Hepatocyte (in vitro differentiated cells): ENCODE data around the gene PMEPA1. TPM values are rescaled to one million over a fixed set of nuclear protein-coding genes. Genes with fewer than 3 reads are reported as not detected.

Source experiments
- DNase-seq: peaks from one replicate; pipeline ENCODE4 v3.0.0-alpha.2; 2016; ENCODE audit warnings: low spot score
- H2AFZ ChIP-seq: fragments of 200-600 bp; sonication (generic); 2 replicates; pipeline ENCODE4 v1.6.0; 2016; ENCODE audit warnings: antibody characterized with exemption, mild to moderate bottlenecking
- H3K27ac ChIP-seq: fragments of 200-600 bp; sonication (generic); 2 replicates; pipeline ENCODE4 v1.5.1; 2016; ENCODE audit warnings: mild to moderate bottlenecking
- H3K27me3 ChIP-seq: fragments of 200-600 bp; sonication (generic); 2 replicates; pipeline ENCODE4 v1.6.1; 2016
- H3K36me3 ChIP-seq: fragments of 200-600 bp; sonication (generic); replicated peaks from 2 replicates; pipeline ENCODE4 v1.5.1; 2016; ENCODE audit warnings: low read depth; ENCODE audit not compliant: insufficient read depth
- H3K4me1 ChIP-seq: fragments of 200-600 bp; sonication (generic); 2 replicates; pipeline ENCODE4 v1.5.1; 2016; ENCODE audit warnings: mild to moderate bottlenecking, moderate library complexity; ENCODE audit not compliant: insufficient read depth
- H3K4me2 ChIP-seq: fragments of 200-600 bp; sonication (generic); 2 replicates; pipeline ENCODE4 v1.6.0; 2016
- H3K4me3 ChIP-seq: fragments of 200-600 bp; sonication (generic); 2 replicates; pipeline ENCODE4 v1.5.1; 2016; ENCODE audit warnings: mild to moderate bottlenecking
- H3K79me2 ChIP-seq: fragments of 200-600 bp; sonication (generic); 2 replicates; pipeline ENCODE4 v1.6.0; 2017; ENCODE audit warnings: mild to moderate bottlenecking
- H3K9me2 ChIP-seq: fragments of 200-600 bp; sonication (generic); replicated peaks from 2 replicates; pipeline ENCODE4 v1.6.0; 2017; ENCODE audit warnings: mild to moderate bottlenecking; ENCODE audit not compliant: insufficient read depth
- H3K9me3 ChIP-seq: fragments of 200-600 bp; sonication (generic); 2 replicates; pipeline ENCODE4 v1.5.1; 2016; ENCODE audit warnings: low read depth, mild to moderate bottlenecking
- H4K20me1 ChIP-seq: fragments of 200-600 bp; sonication (generic); 2 replicates; pipeline ENCODE4 v1.6.0; 2016; ENCODE audit warnings: mild to moderate bottlenecking; ENCODE audit not compliant: insufficient read depth, poor library complexity, severe bottlenecking
- EZH2 ChIP-seq: fragments of 200-600 bp; sonication (generic); IDR thresholded peaks from 2 replicates; pipeline ENCODE4 v1.6.1; 2016; ENCODE audit warnings: antibody characterized with exemption, mild to moderate bottlenecking, borderline replicate concordance
- EZH2phosphoT487 ChIP-seq: fragments of 200-600 bp; sonication (generic); IDR thresholded peaks from one replicate; pipeline ENCODE4 v1.6.1; 2018; ENCODE audit warnings: antibody characterized with exemption, mild to moderate bottlenecking, low read depth, moderate library complexity; ENCODE audit not compliant: unreplicated experiment, severe bottlenecking
- WGBS: methylation state at CpG from one replicate; pipeline ENCODE4 v1.1.6; 2016; ENCODE audit warnings: low lambda C conversion rate; ENCODE audit errors: missing lambda C conversion rate; 5-methylcytosine and 5-hydroxymethylcytosine counted together
- polyA plus RNA-seq: library from polyadenylated mRNA; unstranded; fragments of >200 nt; fragmentation: Nextera tagmentation; extraction: Ambion mirVana; gene quantifications from 2 replicates; pipeline ENCODE4 v1.2.1, GENCODE V29; 2016
- total RNA-seq: library from RNA; depleted of rRNA; stranded (reverse); fragments of >200 nt; gene quantifications from 2 replicates; pipeline ENCODE4 v1.2.3, GENCODE V29; 2014
- TF ChIP-seq, protein P1 (sequence below): fragments of 200-600 bp; sonication (generic); IDR thresholded peaks from 2 replicates; pipeline ENCODE4 v1.5.1; 2016; ENCODE audit warnings: antibody characterized with exemption, mild to moderate bottlenecking; ENCODE audit not compliant: poor library complexity

PMEPA1 gene
- total and polyA plus RNA-seq, 2 experiments from 2014 or later, result 6.8 to 40.3 TPM

DNA sequence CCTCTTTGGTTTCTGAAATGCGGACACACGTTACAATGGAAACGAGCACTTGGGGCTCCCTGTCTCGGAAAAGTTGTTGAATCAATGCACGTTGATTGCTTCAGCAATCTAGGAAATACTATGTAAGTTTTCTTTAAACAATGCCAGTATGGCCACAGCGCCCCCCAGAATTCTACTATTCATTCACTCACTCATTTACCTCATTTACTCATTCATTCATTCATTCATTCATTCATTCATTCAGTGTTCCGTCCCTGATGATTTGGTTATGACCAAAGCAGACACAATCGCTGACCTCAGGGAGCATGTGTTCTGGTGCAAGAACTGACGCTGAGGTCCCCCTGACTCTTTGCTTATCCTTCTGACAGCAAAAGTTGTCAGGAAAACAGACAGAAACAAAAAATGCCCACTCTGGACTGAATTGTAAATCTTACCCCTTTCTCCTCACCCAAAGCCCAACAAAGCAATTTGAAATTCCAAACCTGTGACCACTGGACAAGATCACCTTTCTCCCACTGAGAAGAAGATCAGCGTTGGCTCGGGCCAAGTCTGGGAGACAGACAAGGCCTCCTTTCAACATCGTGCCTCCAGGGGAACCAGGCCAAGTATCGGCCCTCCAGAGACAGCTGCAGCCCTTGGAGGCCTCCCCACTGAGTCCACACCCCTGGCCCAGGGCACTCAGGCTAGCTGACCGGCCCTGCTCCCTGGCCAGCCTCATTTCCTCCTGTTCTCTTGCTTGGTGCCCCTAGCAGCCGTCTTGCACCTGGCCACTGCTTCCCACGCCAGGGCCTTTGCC lies 15.0 kb upstream of the PMEPA1 start:
- WGBS, result 83% methylated on average over 15 of the region's 16 CpGs
- Histone ChIP-seq H3K4me2 (no peak overlapping the region), H3K4me3 (no peak overlapping the region), H3K9me2 (no peaks in the 10 kb centered on the region), H3K4me1 (no peaks in the 10 kb centered on the region), H2AFZ (no peak overlapping the region), H3K27ac (no peak overlapping the region), H3K9me3 (no peaks in the 10 kb centered on the region), H3K36me3 (no peaks in the 10 kb centered on the region), H3K79me2 (no peaks in the 10 kb centered on the region), H4K20me1 (no peaks in the 10 kb centered on the region), H3K27me3 (no peaks in the 10 kb centered on the region)
- DNase-seq, result no peak
- no peak for TF ChIP-seq EZH2phosphoT487
- no peak for TF ChIP-seq EZH2
- TF ChIP-seq, protein P1, sequence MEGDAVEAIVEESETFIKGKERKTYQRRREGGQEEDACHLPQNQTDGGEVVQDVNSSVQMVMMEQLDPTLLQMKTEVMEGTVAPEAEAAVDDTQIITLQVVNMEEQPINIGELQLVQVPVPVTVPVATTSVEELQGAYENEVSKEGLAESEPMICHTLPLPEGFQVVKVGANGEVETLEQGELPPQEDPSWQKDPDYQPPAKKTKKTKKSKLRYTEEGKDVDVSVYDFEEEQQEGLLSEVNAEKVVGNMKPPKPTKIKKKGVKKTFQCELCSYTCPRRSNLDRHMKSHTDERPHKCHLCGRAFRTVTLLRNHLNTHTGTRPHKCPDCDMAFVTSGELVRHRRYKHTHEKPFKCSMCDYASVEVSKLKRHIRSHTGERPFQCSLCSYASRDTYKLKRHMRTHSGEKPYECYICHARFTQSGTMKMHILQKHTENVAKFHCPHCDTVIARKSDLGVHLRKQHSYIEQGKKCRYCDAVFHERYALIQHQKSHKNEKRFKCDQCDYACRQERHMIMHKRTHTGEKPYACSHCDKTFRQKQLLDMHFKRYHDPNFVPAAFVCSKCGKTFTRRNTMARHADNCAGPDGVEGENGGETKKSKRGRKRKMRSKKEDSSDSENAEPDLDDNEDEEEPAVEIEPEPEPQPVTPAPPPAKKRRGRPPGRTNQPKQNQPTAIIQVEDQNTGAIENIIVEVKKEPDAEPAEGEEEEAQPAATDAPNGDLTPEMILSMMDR, result no peak

DNA sequence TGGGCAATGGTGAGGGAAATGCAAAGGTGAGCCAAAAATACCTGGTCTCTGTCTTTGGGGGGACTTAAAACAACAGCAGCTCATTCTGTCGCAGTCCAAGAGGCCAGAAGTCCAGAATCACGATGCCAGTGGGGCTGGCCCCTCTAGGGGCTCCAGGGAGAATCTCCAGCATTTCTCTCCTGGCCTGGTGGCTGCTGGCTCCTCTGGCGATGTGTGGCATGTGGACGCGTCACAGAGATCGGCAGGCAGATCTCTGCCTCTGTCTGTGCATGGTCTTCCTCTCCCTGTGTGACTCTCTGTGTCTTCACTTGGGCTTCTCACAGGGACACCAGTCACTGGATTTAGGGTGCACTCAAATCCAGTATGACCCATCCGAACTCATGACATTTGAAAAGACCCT lies 14.0 kb upstream of the PMEPA1 start:
- H3K4me3 ChIP-seq, result no peak overlapping the region
- H3K27me3 ChIP-seq, result no peaks in the 10 kb centered on the region
- no peak overlapping the region for H3K4me2 ChIP-seq
- no peaks in the 10 kb centered on the region for H3K36me3 ChIP-seq
- no peaks in the 10 kb centered on the region for H3K79me2 ChIP-seq
- no peaks in the 10 kb centered on the region for H3K4me1 ChIP-seq
- H3K9me3 ChIP-seq, result no peaks in the 10 kb centered on the region
- no peak overlapping the region for H3K27ac ChIP-seq
- DNase-seq, result no peak
- 93% methylated on average over 7 of the region's 7 CpGs for WGBS
- no peak overlapping the region for H2AFZ ChIP-seq
- no peaks in the 10 kb centered on the region for H4K20me1 ChIP-seq
- no peaks in the 10 kb centered on the region for H3K9me2 ChIP-seq
- TF ChIP-seq EZH2phosphoT487, result no peak
- no peak for TF ChIP-seq EZH2
- TF ChIP-seq, protein P1, result no peak

DNA sequence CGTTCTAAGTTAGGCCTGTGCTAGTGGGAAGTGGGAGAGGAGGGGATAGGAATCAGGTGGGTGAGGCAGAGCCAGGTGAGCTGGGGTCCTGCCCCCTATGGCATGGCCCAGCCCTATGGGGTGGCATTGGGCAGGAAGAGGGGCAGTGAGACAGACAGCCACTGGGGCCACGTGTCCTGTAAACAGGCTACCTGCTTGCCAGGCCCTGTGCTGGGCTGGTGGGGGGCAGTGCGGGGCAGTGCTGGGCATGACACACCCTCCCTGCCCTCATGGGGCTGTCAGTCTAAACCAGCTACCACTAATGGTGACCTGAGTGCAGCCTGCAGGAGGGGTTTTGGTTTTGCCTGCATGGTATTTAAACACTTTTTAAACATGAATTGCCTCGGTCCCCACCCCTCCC lies 10.1 kb upstream of the PMEPA1 start:
- 91% methylated on average over 4 of the region's 4 CpGs for WGBS
- no peak for DNase-seq
- H3K79me2 ChIP-seq, result no peaks in the 10 kb centered on the region
- no peak overlapping the region for H3K27ac ChIP-seq
- no peaks in the 10 kb centered on the region for H3K9me2 ChIP-seq
- H3K4me3 ChIP-seq, result no peak overlapping the region
- no peaks in the 10 kb centered on the region for H3K4me1 ChIP-seq
- H3K4me2 ChIP-seq, result no peak overlapping the region
- H4K20me1 ChIP-seq, result no peaks in the 10 kb centered on the region
- TF ChIP-seq, protein P1, result no peak
- TF ChIP-seq EZH2 (no peak), EZH2phosphoT487 (no peak)
- H2AFZ ChIP-seq, result no peak overlapping the region
- no peaks in the 10 kb centered on the region for H3K9me3 ChIP-seq
- no peaks in the 10 kb centered on the region for H3K27me3 ChIP-seq
- H3K36me3 ChIP-seq, result no peaks in the 10 kb centered on the region
